UCSD-AML1 (cell line): Measurements from ENCODE around the gene SLC30A1.
"Not testable (repeated sequence)": the region's sequence is repeated elsewhere in the genome, so short reads cannot be mapped to it uniquely, and the experiment has no call there.

Source experiments
- DNase-seq: peaks from one replicate; lab custom pipeline; 2025; ENCODE audit not compliant: unreplicated experiment; lab: John Stamatoyannopoulos, UW

Gene SLC30A1

GRCh38 chr1:211578640-211579439 lies at the start of gene SLC30A1:
SLC30A1 (minus strand) TSS chr1:211579161; CDS start chr1:211578612, 549 bp downstream.
- DNase-seq = peak; percentile 98

- DNase-seq = no peak
Measured at GRCh38 chr1:211628417-211628816, 49.5 kb upstream of the SLC30A1 start.

- no peak for DNase-seq
Measured at GRCh38 chr1:211627259-211627658, 48.3 kb upstream of the SLC30A1 start.

GRCh38 chr1:211625866-211626265 lies 46.9 kb upstream of the SLC30A1 start:
- DNase-seq = not testable (repeated sequence)

GRCh38 chr1:211625040-211625439 lies 46.1 kb upstream of the SLC30A1 start:
- peak; percentile 41 for DNase-seq

- no peak for DNase-seq
Measured at GRCh38 chr1:211623515-211623914, 44.6 kb upstream of the SLC30A1 start.

- no peak for DNase-seq
Measured at GRCh38 chr1:211621447-211622198, 42.7 kb upstream of the SLC30A1 start.

- no peak for DNase-seq
Measured at GRCh38 chr1:211620097-211620496, 41.1 kb upstream of the SLC30A1 start.

GRCh38 chr1:211619033-211619996 lies 40.4 kb upstream of the SLC30A1 start:
- peak; percentile 16 for DNase-seq

GRCh38 chr1:211616965-211617297 lies 38.0 kb upstream of the SLC30A1 start:
- DNase-seq = no peak

- no peak for DNase-seq
Measured at GRCh38 chr1:211616231-211616964, 37.4 kb upstream of the SLC30A1 start.

- no peak for DNase-seq
Measured at GRCh38 chr1:211614615-211615014, 35.7 kb upstream of the SLC30A1 start.

GRCh38 chr1:211613951-211614350 lies 35.0 kb upstream of the SLC30A1 start:
- DNase-seq = no peak

GRCh38 chr1:211613108-211613947 lies 34.4 kb upstream of the SLC30A1 start:
- peak; percentile 83 for DNase-seq

GRCh38 chr1:211612786-211613107 lies 33.8 kb upstream of the SLC30A1 start:
- DNase-seq = no peak

- no peak for DNase-seq
Measured at GRCh38 chr1:211611818-211612217, 32.9 kb upstream of the SLC30A1 start.

GRCh38 chr1:211610779-211611556 lies 32.0 kb upstream of the SLC30A1 start:
- no peak for DNase-seq

- no peak for DNase-seq
Measured at GRCh38 chr1:211609120-211610024, 30.4 kb upstream of the SLC30A1 start.
